ENCODE results near the gene ARHGEF6. TPM values are rescaled to one million over a fixed set of nuclear protein-coding genes. Genes with fewer than 3 reads are reported as not detected.

Gene ARHGEF6
- total and polyA plus RNA-seq, 2 experiments from 2014 or later: 2.5 to 6.0 TPM

GRCh38 chrX:136759968-136760367, 20.8 kb downstream of the ARHGEF6 start:
- no peaks in the 10 kb centered on the region for H3K36me3 ChIP-seq (ENCODE audit: insufficient read depth)
- ATAC-seq (peak; percentile 77), DNase-seq (ENCODE audit: low spot score) (peak; percentile 48)
- peak overlapping the region; percentile 35 for H3K4me2 ChIP-seq
- no peaks in the 10 kb centered on the region for H3K27me3 Mint-ChIP-seq (ENCODE audit: insufficient read depth, low read depth, poor library complexity)
- H3K36me3 Mint-ChIP-seq (ENCODE audit: low read depth): peaks cover 2% of the 10 kb centered on the region; the same call in 2 of the 3 replicates
- H4K20me1 ChIP-seq (replicated peaks; ENCODE audit: insufficient read depth): no peaks in the 10 kb centered on the region
- H2AFZ ChIP-seq: no peak overlapping the region
- H3K4me1 ChIP-seq (ENCODE audit: insufficient read depth): peaks cover 20% of the 10 kb centered on the region
- H3K4me1 Mint-ChIP-seq: peaks cover 25% of the 10 kb centered on the region
- H3K27ac ChIP-seq (ENCODE audit: low read depth): no peak overlapping the region
- no peaks in the 10 kb centered on the region for H3K79me2 ChIP-seq (replicated peaks; ENCODE audit: insufficient read depth)
- no peaks in the 10 kb centered on the region for H3K27me3 ChIP-seq (ENCODE audit: insufficient read depth)
- H3F3A ChIP-seq (replicated peaks; ENCODE audit: low read depth): no peaks in the 10 kb centered on the region
- H3K4me3 ChIP-seq: no peak overlapping the region
- H3K9me2 ChIP-seq (ENCODE audit: insufficient read depth): no peaks in the 10 kb centered on the region
- TF ChIP-seq NANOG (IDR thresholded peaks at IDR 0.05; ENCODE audit: borderline replicate concordance): 0 out of 2 replicates have a peak, but pooled peaks have one; percentile 12
- peak; percentile 54 for TF ChIP-seq ETS1 (IDR thresholded peaks at IDR 0.05)
- no peak for TF ChIP-seq STAT1 (IDR thresholded peaks at IDR 0.05; ENCODE audit: unreplicated experiment)
- TF ChIP-seq, protein P1, sequence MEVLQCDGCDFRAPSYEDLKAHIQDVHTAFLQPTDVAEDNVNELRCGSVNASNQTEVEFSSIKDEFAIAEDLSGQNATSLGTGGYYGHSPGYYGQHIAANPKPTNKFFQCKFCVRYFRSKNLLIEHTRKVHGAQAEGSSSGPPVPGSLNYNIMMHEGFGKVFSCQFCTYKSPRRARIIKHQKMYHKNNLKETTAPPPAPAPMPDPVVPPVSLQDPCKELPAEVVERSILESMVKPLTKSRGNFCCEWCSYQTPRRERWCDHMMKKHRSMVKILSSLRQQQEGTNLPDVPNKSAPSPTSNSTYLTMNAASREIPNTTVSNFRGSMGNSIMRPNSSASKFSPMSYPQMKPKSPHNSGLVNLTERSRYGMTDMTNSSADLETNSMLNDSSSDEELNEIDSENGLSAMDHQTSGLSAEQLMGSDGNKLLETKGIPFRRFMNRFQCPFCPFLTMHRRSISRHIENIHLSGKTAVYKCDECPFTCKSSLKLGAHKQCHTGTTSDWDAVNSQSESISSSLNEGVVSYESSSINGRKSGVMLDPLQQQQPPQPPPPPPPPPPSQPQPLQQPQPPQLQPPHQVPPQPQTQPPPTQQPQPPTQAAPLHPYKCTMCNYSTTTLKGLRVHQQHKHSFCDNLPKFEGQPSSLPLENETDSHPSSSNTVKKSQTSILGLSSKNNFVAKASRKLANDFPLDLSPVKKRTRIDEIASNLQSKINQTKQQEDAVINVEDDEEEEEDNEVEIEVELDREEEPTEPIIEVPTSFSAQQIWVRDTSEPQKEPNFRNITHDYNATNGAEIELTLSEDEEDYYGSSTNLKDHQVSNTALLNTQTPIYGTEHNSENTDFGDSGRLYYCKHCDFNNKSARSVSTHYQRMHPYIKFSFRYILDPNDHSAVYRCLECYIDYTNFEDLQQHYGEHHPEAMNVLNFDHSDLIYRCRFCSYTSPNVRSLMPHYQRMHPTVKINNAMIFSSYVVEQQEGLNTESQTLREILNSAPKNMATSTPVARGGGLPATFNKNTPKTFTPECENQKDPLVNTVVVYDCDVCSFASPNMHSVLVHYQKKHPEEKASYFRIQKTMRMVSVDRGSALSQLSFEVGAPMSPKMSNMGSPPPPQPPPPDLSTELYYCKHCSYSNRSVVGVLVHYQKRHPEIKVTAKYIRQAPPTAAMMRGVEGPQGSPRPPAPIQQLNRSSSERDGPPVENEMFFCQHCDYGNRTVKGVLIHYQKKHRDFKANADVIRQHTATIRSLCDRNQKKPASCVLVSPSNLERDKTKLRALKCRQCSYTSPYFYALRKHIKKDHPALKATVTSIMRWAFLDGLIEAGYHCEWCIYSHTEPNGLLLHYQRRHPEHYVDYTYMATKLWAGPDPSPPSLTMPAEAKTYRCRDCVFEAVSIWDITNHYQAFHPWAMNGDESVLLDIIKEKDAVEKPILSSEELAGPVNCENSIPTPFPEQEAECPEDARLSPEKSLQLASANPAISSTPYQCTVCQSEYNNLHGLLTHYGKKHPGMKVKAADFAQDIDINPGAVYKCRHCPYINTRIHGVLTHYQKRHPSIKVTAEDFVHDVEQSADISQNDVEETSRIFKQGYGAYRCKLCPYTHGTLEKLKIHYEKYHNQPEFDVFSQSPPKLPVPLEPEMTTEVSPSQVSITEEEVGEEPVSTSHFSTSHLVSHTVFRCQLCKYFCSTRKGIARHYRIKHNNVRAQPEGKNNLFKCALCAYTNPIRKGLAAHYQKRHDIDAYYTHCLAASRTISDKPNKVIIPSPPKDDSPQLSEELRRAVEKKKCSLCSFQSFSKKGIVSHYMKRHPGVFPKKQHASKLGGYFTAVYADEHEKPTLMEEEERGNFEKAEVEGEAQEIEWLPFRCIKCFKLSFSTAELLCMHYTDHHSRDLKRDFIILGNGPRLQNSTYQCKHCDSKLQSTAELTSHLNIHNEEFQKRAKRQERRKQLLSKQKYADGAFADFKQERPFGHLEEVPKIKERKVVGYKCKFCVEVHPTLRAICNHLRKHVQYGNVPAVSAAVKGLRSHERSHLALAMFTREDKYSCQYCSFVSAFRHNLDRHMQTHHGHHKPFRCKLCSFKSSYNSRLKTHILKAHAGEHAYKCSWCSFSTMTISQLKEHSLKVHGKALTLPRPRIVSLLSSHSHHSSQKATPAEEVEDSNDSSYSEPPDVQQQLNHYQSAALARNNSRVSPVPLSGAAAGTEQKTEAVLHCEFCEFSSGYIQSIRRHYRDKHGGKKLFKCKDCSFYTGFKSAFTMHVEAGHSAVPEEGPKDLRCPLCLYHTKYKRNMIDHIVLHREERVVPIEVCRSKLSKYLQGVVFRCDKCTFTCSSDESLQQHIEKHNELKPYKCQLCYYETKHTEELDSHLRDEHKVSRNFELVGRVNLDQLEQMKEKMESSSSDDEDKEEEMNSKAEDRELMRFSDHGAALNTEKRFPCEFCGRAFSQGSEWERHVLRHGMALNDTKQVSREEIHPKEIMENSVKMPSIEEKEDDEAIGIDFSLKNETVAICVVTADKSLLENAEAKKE (CRISPR knock-in tag; IDR thresholded peaks at IDR 0.05): 0 out of 2 replicates have a peak, but pooled peaks have one; percentile 23
- H3K27ac Mint-ChIP-seq: peak overlapping the region; percentile 79
- peak overlapping the region; percentile 45; the same call in 2 of the 3 replicates for H3K4me3 Mint-ChIP-seq
- no peaks in the 10 kb centered on the region for H3K9me3 Mint-ChIP-seq

DNA sequence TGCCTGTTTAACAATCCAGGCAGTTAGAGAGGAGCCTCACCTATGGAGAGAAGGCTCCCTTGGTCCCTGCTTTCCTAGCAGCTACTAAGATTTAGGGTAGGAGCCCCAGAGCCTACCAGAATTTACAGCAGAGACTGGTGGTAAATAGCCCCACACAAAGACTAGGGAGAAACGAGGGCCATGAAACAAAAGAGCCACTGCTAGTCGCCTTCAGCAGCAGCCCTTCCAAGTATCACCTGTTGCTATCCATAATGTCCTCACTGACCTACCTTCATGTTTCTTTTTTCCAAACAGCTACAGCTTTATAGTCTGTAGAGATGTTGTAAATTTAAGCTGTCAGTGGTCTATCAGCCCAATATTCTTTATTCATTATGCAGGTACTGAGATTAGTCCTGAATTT, 25.3 kb downstream of the ARHGEF6 start:
- Mint-ChIP-seq H3K36me3 (ENCODE audit: low read depth) (no peaks in the 10 kb centered on the region), H3K27me3 (ENCODE audit: insufficient read depth, low read depth, poor library complexity) (peaks cover 2% of the 10 kb centered on the region), H3K27ac (no peak overlapping the region), H3K9me3 (no peaks in the 10 kb centered on the region), H3K4me1 (peaks cover 32% of the 10 kb centered on the region), H3K4me3 (no peak overlapping the region)
- ATAC-seq (peak; percentile 36), DNase-seq (ENCODE audit: low spot score) (no peak)
- Histone ChIP-seq H3K4me2 (no peak overlapping the region), H2AFZ (no peak overlapping the region), H3K4me1 (ENCODE audit: insufficient read depth) (peaks cover 7% of the 10 kb centered on the region), H3K79me2 (replicated peaks; ENCODE audit: insufficient read depth) (no peaks in the 10 kb centered on the region), H4K20me1 (replicated peaks; ENCODE audit: insufficient read depth) (no peaks in the 10 kb centered on the region), H3K27me3 (ENCODE audit: insufficient read depth) (no peaks in the 10 kb centered on the region), H3K27ac (ENCODE audit: low read depth) (no peak overlapping the region), H3K4me3 (no peak overlapping the region), H3K36me3 (ENCODE audit: insufficient read depth) (no peaks in the 10 kb centered on the region), H3F3A (replicated peaks; ENCODE audit: low read depth) (no peaks in the 10 kb centered on the region), H3K9me2 (ENCODE audit: insufficient read depth) (no peaks in the 10 kb centered on the region)
- TF ChIP-seq STAT1 (IDR thresholded peaks at IDR 0.05; ENCODE audit: unreplicated experiment) (no peak), NANOG (IDR thresholded peaks at IDR 0.05; ENCODE audit: borderline replicate concordance) (no peak), ZNF114 (CRISPR knock-in tag; IDR thresholded peaks at IDR 0.05) (no peak)

All from GM23338 (cell line).